Measurements from ENCODE around the gene PLCD1.

PLCD1 gene

GRCh38 chr3:38028621-38029361 lies 651 bp downstream of the PLCD1 start:
- Mint-ChIP-seq H3K4me1 (ENCODE audit: low read depth) (peaks cover 41% of the 10 kb centered on the region), H3K27ac (no peak overlapping the region), H3K4me3 (peak overlapping the region; percentile 20), H3K9me3 (no peaks in the 10 kb centered on the region), H3K27me3 (peaks cover 19% of the 10 kb centered on the region), H3K36me3 (ENCODE audit: low read depth) (no peaks in the 10 kb centered on the region)
- DNase-seq = no peak

GRCh38 chr3:38027466-38028465 lies 1.7 kb downstream of the PLCD1 start:
- Mint-ChIP-seq H3K27ac (no peak overlapping the region), H3K4me3 (peak overlapping the region; percentile 20), H3K4me1 (ENCODE audit: low read depth) (peaks cover 49% of the 10 kb centered on the region)

GRCh38 chr3:38026856-38027255 lies 2.6 kb downstream of the PLCD1 start:
- peaks cover 15% of the 10 kb centered on the region for H3K27me3 Mint-ChIP-seq
- no peak overlapping the region for H3K4me3 Mint-ChIP-seq
- H3K4me1 Mint-ChIP-seq (ENCODE audit: low read depth) = peaks cover 54% of the 10 kb centered on the region
- no peak for DNase-seq
- no peaks in the 10 kb centered on the region for H3K9me3 Mint-ChIP-seq
- no peak overlapping the region for H3K27ac Mint-ChIP-seq
- H3K36me3 Mint-ChIP-seq (ENCODE audit: low read depth) = no peaks in the 10 kb centered on the region

More at GRCh38 chr3:38027466-38028465, 1.7 kb downstream of the PLCD1 start:
- peaks cover 15% of the 10 kb centered on the region for H3K27me3 Mint-ChIP-seq
- no peaks in the 10 kb centered on the region for H3K9me3 Mint-ChIP-seq
- DNase-seq = no peak
- H3K36me3 Mint-ChIP-seq (ENCODE audit: low read depth) = no peaks in the 10 kb centered on the region

- peaks cover 38% of the 10 kb centered on the region for H3K4me1 Mint-ChIP-seq (ENCODE audit: low read depth)
- H3K27me3 Mint-ChIP-seq = no peaks in the 10 kb centered on the region
- no peaks in the 10 kb centered on the region for H3K9me3 Mint-ChIP-seq
- H3K4me3 Mint-ChIP-seq = peak overlapping the region; percentile 80
- peak; percentile 31 for DNase-seq
- H3K27ac Mint-ChIP-seq = peak overlapping the region; percentile 94
- peaks cover 10% of the 10 kb centered on the region for H3K36me3 Mint-ChIP-seq (ENCODE audit: low read depth)
Observed at GRCh38 chr3:38022896-38023709, 6.3 kb downstream of the PLCD1 start.

GRCh38 chr3:38022301-38022700 lies 7.1 kb downstream of the PLCD1 start:
- H3K27ac Mint-ChIP-seq = no peak overlapping the region
- no peak overlapping the region for H3K4me3 Mint-ChIP-seq
- H3K4me1 Mint-ChIP-seq (ENCODE audit: low read depth) = peaks cover 38% of the 10 kb centered on the region
- no peaks in the 10 kb centered on the region for H3K9me3 Mint-ChIP-seq
- DNase-seq = no peak
- no peaks in the 10 kb centered on the region for H3K27me3 Mint-ChIP-seq
- peaks cover 17% of the 10 kb centered on the region for H3K36me3 Mint-ChIP-seq (ENCODE audit: low read depth)

GRCh38 chr3:38021196-38021595 lies 8.2 kb downstream of the PLCD1 start:
- peaks cover 35% of the 10 kb centered on the region for H3K4me1 Mint-ChIP-seq (ENCODE audit: low read depth)
- DNase-seq = no peak
- H3K4me3 Mint-ChIP-seq = no peak overlapping the region
- H3K27me3 Mint-ChIP-seq = no peaks in the 10 kb centered on the region
- H3K36me3 Mint-ChIP-seq (ENCODE audit: low read depth) = peaks cover 27% of the 10 kb centered on the region
- H3K9me3 Mint-ChIP-seq = peaks cover under 1% of the 10 kb centered on the region
- no peak overlapping the region for H3K27ac Mint-ChIP-seq

- H3K27me3 Mint-ChIP-seq = no peaks in the 10 kb centered on the region
- peak overlapping the region; percentile 64 for H3K27ac Mint-ChIP-seq
- H3K9me3 Mint-ChIP-seq = peaks cover 2% of the 10 kb centered on the region
- peaks cover 35% of the 10 kb centered on the region for H3K36me3 Mint-ChIP-seq (ENCODE audit: low read depth)
- no peak overlapping the region for H3K4me3 Mint-ChIP-seq
- peaks cover 29% of the 10 kb centered on the region for H3K4me1 Mint-ChIP-seq (ENCODE audit: low read depth)
- no peak for DNase-seq
Observed at GRCh38 chr3:38020342-38020726, 9.1 kb downstream of the PLCD1 start.

GRCh38 chr3:38019658-38020341 lies 9.6 kb downstream of the PLCD1 start:
- Mint-ChIP-seq H3K27me3 (no peaks in the 10 kb centered on the region), H3K9me3 (peaks cover 2% of the 10 kb centered on the region), H3K4me1 (ENCODE audit: low read depth) (peaks cover 23% of the 10 kb centered on the region), H3K27ac (no peak overlapping the region), H3K36me3 (ENCODE audit: low read depth) (peaks cover 40% of the 10 kb centered on the region), H3K4me3 (no peak overlapping the region)
- DNase-seq = no peak

- Mint-ChIP-seq H3K27me3 (no peaks in the 10 kb centered on the region), H3K27ac (peak overlapping the region; percentile 24), H3K36me3 (ENCODE audit: low read depth) (peaks cover 46% of the 10 kb centered on the region), H3K4me1 (ENCODE audit: low read depth) (peaks cover 11% of the 10 kb centered on the region), H3K9me3 (peaks cover 2% of the 10 kb centered on the region), H3K4me3 (no peak overlapping the region)
- no peak for DNase-seq
Observed at GRCh38 chr3:38018296-38019266, 10.9 kb downstream of the PLCD1 start.

- Mint-ChIP-seq H3K27ac (no peak overlapping the region), H3K27me3 (no peaks in the 10 kb centered on the region), H3K36me3 (ENCODE audit: low read depth) (peaks cover 47% of the 10 kb centered on the region), H3K4me1 (ENCODE audit: low read depth) (peaks cover 5% of the 10 kb centered on the region), H3K4me3 (no peak overlapping the region), H3K9me3 (peaks cover 2% of the 10 kb centered on the region)
- DNase-seq = no peak
Observed at GRCh38 chr3:38017445-38018295, 11.8 kb downstream of the PLCD1 start.

GRCh38 chr3:38016847-38017444 lies 12.5 kb downstream of the PLCD1 start:
- Mint-ChIP-seq H3K9me3 (peaks cover 2% of the 10 kb centered on the region), H3K4me3 (no peak overlapping the region), H3K27me3 (no peaks in the 10 kb centered on the region), H3K4me1 (ENCODE audit: low read depth) (no peaks in the 10 kb centered on the region), H3K36me3 (ENCODE audit: low read depth) (peaks cover 47% of the 10 kb centered on the region), H3K27ac (peak overlapping the region; percentile 1)
- DNase-seq = no peak

- Mint-ChIP-seq H3K36me3 (ENCODE audit: low read depth) (peaks cover 47% of the 10 kb centered on the region), H3K27ac (no peak overlapping the region), H3K4me1 (ENCODE audit: low read depth) (no peaks in the 10 kb centered on the region), H3K27me3 (no peaks in the 10 kb centered on the region), H3K9me3 (peaks cover 2% of the 10 kb centered on the region), H3K4me3 (no peak overlapping the region)
- DNase-seq = no peak
Observed at GRCh38 chr3:38016410-38016809, 13.0 kb downstream of the PLCD1 start.

Measured in activated T-cell treated with anti-CD3 and anti-CD28 coated beads, Interleukin-2, amount 50 U/mL, for 24 hours (primary cell).